HG02763 (cell line): Measurements from ENCODE around the gene CASP5.
A peak's percentile ranks its signal among the peaks of the same experiment; 100 is the strongest.
"Not testable (repeated sequence)": the region's sequence is repeated elsewhere in the genome, so short reads cannot be mapped to it uniquely, and the experiment has no call there.

Source experiments
- ATAC-seq: cut with Tn5 transposase; IDR thresholded peaks from one replicate; pipeline ENCODE4 v1.9.1; 2021; ENCODE audit warnings: mild to moderate bottlenecking, moderate library complexity; ENCODE audit not compliant: unreplicated experiment

The CASP5 gene

DNA sequence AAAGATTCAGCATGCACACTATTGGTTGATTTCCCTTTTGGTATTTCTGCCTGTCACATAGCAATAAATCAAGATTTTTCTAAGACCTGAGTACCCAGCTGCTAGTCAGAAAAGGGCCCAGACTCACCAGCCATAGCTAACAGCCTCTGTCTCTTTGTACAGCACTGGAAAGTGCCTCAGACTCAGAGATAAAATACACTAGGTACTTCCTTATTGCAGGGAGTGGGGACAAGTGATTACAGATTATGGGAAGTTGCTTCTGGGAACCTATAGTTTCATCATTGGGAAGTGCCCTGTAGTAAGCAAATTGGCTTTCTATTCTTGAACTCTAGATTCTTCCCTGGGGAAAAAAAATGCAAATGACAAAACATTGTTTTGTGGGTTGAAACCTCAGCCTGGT lies at the start of gene CASP5:
Gene CASP5, minus strand, starts transcription at position 166 of the 400 bp plus-strand sequence. Its CDS starts 32 bp downstream, at position 134.
- ATAC-seq: no peak

DNA sequence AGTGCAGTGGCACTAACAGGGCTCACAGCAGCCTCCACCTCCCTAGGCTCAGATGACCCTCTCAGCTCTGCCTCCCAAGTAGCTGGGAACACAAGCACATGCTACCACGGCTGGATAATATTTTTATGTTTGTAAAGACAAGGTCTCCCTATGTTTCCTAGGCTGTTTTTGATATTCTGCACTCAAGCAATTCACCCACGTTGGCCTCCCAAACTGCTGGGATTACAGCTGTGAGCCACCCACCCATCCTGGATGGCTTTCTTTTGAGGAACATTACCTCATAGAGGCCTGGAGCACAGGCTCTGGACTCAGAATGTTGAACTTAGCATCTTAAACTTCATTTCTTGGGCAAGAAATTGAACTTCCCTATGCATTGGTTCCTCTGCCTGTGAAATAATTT lies 49.1 kb upstream of the CASP5 start:
- not testable (repeated sequence) for ATAC-seq

- no peak for ATAC-seq
These were observed 48.2 kb upstream of the CASP5 start for GRCh38 chr11:105071089-105071732.

GRCh38 chr11:105070306-105070705 lies 47.3 kb upstream of the CASP5 start:
- ATAC-seq: no peak

DNA sequence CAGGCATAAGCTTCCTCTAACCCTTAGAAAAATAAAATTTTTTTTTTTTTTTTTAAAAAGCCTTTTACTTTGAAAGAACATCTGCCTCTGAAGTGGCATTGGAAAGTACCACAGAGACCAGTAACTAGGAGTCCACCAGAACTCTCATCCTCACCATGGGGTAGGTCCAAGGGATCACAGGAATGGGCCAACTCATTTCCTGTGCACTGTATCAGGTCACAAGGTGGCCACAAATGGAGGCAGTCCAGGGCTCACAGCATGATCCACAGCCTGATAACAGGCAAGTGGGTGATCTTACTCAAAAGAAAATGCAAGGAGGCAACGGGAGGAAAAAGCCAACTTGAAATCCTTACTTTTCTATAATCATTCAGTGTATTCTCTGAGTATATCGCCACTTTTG lies 46.8 kb upstream of the CASP5 start:
- ATAC-seq: not testable (repeated sequence)

DNA sequence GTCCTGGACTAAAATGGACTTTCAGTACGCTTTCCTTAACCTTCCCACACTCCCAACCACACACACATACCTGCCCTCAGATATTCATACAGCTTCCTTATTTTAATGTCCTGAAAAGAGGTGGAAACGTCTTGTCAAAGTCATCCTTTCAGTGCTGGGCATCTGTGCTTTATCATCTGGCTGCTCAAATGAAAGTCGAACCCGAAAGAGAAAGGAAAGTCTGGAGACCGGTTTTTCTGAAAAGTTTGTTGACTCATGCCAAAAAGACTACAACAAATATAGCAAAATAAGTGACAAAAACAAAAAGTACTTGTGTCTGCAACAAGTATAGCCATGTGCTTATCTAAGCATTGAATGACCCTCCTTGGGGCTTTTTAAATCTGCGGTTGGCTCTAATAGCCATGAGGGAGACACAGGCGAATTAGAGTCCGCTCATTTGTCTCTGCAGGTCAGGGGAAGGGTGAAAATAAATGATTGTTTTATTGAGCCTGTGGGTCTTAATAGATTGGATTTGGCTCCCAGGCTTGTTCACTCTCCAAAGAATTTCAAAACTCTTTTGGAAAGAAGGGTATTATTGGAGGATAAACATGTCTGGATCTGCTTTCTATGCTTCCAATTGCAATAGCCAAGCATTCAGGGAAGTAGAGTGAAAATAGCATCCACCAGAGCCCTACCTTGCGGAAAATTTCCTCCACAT lies 40.4 kb upstream of the CASP5 start:
- not testable (repeated sequence) for ATAC-seq

DNA sequence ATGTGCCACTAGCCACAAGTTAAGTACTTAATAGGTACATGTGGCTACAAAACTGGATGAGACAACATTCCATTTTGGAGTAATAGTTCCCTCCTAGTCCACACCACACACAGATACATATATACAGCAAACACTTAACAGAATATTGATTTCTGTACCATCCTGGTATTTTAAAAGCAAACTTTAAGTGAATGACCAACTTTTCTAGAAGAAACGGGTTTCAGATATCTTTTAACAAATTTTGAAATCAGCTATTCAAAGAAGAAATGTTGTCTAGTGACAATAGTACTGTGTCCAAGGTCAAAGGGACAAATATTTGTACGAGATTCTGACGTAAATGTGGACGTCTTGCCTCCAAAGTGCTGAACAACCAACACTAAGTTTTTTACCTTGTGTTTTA lies 34.5 kb upstream of the CASP5 start:
- no peak for ATAC-seq

DNA sequence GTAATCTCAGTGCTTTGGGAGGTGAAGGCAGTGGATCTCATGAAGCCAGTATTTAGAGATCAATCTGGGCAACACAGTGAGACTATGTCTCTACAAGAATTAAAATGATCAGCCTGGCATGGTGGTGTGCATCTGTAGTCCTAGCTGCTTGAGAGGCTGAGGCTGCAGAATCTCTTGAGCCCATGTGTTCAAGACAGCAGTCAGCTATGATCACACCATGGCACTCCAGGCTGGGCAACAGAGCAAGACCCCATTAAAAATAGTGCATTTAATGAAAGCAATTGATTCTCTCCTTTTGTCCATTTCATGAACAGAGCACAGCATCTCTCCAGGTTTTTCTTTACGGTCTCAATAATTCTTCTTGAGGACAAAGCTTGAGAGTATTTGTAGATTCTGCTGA lies 33.5 kb upstream of the CASP5 start:
- no peak for ATAC-seq

DNA sequence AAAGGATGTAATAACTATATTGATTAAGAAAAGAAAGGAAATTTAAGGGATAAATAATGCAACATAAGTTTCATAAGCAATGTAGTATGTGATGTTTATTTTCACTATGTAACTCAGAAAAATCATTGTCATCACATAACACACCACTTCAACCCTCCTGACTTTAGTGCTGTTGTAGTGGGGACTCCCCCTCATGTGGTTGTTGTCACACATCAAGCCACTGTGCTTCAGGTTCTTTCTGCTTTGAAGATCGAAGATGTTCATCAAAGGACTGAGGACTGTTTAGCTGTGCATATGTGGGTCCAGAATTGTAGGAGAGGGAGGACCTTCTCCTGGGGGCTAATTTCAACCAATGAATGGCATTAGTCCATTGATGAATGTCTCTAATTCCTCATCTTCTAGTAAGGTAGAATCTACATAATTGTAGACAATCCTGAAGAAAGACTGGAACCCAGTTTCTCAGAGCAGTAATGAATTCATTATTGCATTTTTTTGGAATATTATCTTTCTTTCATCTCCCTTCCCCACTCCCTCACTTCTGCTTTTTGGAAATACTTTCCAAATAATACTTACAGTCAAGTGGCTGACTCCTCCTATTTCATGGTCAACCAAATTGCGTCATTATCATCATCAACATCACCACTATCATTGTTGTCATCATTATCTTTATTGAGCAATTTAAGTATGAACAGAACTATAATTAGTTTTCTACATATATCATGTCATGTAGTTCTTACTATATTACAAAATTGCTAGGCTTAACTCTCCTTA lies 31.9 kb upstream of the CASP5 start:
- ATAC-seq: no peak

- ATAC-seq: no peak
These were observed 29.5 kb upstream of the CASP5 start for GRCh38 chr11:105052487-105052886.

DNA sequence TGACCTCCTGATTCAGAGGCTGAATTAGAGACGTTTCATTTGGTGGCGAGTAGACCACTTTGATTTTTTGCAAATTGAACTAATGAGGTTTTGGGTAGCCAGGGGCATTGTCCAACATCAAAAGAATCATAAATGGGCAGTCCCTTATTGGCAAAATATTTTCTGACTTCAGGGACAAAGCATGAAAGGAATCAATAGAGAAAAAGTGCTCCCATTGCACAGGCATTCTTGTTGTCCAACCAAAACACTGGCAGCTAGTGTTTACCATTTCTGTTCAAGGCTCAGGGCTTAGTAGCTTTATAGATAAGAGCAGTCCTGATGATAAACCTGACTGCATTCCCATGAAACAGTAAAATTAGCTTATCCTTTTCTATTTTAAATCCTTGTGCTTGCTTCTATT lies 28.6 kb upstream of the CASP5 start:
- ATAC-seq: no peak

DNA sequence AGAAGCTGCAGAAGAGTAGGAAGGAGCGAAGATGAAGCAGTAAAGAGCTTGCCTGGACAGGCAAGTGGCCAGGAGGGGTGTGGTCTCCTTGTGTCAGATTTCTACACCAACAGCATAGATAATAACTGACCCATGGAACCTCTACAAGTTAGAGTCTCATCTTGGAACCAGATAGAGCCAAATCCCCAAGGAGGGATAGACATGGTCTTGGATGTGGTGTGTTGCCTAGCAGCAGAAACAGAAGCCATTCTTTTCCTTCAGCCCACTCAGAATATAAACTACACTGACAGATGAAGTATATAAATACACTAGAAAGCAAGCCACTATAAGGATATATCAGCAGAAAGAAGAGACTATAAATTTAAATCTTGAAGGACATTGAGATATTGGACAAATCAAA lies 26.5 kb upstream of the CASP5 start:
- ATAC-seq: no peak

DNA sequence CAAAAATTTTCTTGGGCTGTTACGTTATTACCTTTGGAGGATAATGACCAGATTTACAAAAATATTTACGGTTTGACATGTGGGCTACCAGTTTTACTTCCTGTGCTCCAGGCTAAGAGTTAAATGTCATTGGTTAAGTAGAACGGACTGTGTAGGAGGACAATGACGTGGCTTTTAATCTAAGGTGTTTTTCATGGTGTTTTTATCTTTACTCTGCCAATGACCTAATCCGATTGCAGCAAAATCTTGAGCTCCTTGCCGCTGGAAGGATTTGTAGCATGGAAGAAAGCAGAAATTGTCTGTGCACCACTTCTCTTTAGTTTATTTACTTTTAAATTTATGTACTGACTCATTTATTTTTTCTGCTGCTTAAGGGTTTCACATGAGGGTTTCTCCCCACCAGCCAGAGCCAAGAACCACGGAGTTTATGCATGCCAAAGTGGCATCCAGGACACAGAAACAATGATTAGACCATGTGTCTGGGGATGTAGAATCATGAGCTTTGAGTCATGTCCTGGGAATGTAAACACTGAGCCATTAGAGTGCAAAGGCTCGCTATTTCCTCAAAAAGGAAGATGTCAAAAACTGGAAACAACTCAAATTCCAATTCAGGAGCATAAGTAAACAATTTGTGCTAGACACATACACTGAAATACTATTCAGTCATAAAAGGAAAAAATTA lies 24.1 kb upstream of the CASP5 start:
- ATAC-seq: no peak

DNA sequence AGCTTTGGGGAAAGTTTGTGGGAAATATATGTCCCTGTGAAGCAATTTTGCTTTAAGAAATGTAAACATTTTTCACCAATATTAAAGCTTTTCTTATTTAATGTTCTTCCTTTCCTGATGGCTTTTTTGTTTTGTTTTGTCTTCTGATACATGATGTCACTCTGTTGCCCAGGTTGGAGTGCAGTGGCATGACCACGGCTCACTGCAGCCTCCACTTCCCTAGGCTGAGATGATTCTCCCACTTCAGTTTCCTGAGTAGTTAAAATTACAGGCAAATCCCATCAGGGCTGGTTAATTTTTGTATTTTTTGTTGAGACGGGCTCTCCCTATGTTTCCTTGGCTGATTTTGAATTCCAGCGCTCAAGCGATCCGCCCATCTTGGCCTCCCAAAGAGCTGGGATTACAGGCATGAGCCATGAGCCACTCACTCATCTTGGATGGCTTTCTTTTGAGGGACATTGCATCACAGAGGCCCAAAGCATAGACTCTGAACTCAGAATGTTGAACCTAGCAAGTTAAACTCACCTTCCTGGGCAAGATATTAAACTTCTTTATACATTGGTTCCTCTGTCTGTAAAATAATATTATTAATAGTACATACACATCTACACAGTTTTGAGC lies 22.8 kb upstream of the CASP5 start:
- ATAC-seq: no peak

GRCh38 chr11:105044557-105045524 lies 21.9 kb upstream of the CASP5 start, which contains the start of gene CARD16:
Gene CARD16 (minus strand): TSS chr11:105045335. CDS start chr11:105045297, 38 bp downstream.
- ATAC-seq: peak; percentile 100

DNA sequence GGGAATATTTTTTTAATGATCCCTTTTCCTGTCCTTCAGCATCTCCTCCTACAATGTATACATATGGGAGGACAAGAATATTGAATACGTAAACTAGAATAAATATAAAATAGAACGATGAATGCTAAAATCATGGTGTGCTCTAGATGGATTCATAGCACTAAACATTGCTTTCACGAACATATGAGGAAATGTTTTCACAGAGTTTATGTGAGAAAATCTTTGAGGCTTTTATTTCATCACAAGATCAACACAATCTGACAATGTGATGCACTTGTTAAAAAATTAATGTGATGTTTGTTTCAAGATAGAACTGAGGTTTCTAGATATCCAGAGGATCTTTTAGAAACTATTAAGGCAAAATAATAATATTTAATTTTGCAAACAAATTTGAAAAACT lies 19.2 kb upstream of the CASP5 start:
- no peak for ATAC-seq

DNA sequence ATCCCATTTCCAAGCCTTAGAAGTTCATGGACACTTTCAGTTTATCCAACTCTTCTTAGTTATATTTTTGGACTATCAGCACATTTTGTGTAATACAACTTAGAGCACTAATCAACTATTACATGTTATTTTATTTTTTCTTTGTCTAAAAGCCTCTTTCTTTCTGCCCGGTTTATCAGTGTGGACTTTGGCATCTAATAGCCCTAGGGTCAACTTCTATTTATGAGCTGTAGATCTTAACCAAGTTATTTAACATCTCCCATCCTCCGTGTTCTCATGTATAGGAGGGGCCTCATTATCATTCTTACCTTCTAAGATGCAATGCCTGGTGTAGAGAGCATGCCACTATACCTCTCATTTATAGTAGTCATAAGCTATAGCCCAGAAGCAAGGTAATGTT lies 17.7 kb upstream of the CASP5 start:
- ATAC-seq: no peak

- peak; percentile 96 for ATAC-seq
These were observed 12.0 kb upstream of the CASP5 start, which contains the start of gene CASP1 for GRCh38 chr11:105034813-105035620. Gene CASP1 (minus strand): TSS chr11:105035144. CDS start chr11:105035113, 31 bp downstream.

GRCh38 chr11:105034388-105034787 lies 11.4 kb upstream of the CASP5 start:
- not testable (repeated sequence) for ATAC-seq
